ENCODE data around the gene CACNB3. TPM values are rescaled to one million over a fixed set of nuclear protein-coding genes. Genes with fewer than 3 reads are reported as not detected.

Gene CACNB3
- total and polyA plus RNA-seq, 2 of the 13 experiments (the other 11 are each of a cell fraction or from before 2014, with no cell fraction given): 0.29 to 0.54 TPM

- TF ChIP-seq HBP1 (CRISPR knock-in tag; IDR thresholded peaks at IDR 0.05; ENCODE audit: low read depth) (0 out of 2 replicates have a peak, but pooled peaks have one; percentile 55), TEAD3 (CRISPR knock-in tag; optimal IDR thresholded peaks at IDR 0.05; ENCODE audit: borderline replicate concordance) (no peak), ZNF83 (CRISPR knock-in tag; IDR thresholded peaks at IDR 0.05; ENCODE audit: borderline replicate concordance) (no peak; the same call in 1 of the 2 replicates), ZNF513 (CRISPR knock-in tag; conservative IDR thresholded peaks at IDR 0.05) (peak; percentile 82), ZBTB3 (CRISPR knock-in tag; IDR thresholded peaks at IDR 0.05; ENCODE audit: borderline replicate concordance, low read depth) (no peak), ZSCAN5A (CRISPR knock-in tag; IDR thresholded peaks at IDR 0.05; ENCODE audit: borderline replicate concordance) (peak; percentile 61; the same call in 1 of the 2 replicates), KAT8 (CRISPR knock-in tag; IDR thresholded peaks at IDR 0.05) (peak; percentile 93), ZNF878 (CRISPR knock-in tag; IDR thresholded peaks at IDR 0.05) (no peak), GTF2F1 (IDR thresholded peaks at IDR 0.05; ENCODE audit: low read length) (no peak), ZNF577 (CRISPR knock-in tag; IDR thresholded peaks at IDR 0.05; ENCODE audit: borderline replicate concordance, low read depth) (no peak), ZNF788 (CRISPR knock-in tag; IDR thresholded peaks at IDR 0.05; ENCODE audit: borderline replicate concordance) (no peak; the same call in 1 of the 2 replicates), PCBP2 (optimal IDR thresholded peaks at IDR 0.05; ENCODE audit: low read depth, low read length, poor library complexity, severe bottlenecking) (no peak), ZSCAN9 (CRISPR knock-in tag; IDR thresholded peaks at IDR 0.05; ENCODE audit: borderline replicate concordance) (no peak), TOE1 (CRISPR knock-in tag; IDR thresholded peaks at IDR 0.05) (no peak), CENPX (CRISPR knock-in tag; IDR thresholded peaks at IDR 0.05) (no peak), ZNF101 (CRISPR knock-in tag; IDR thresholded peaks at IDR 0.05; ENCODE audit: borderline replicate concordance, low read depth) (no peak), ZNF629 (CRISPR knock-in tag; conservative IDR thresholded peaks at IDR 0.05) (peak; percentile 96), SIX4 (CRISPR knock-in tag; IDR thresholded peaks at IDR 0.05) (no peak), ZBTB34 (CRISPR knock-in tag; IDR thresholded peaks at IDR 0.05) (peak; percentile 66; the same call in 1 of the 2 replicates), MLXIP (CRISPR knock-in tag; IDR thresholded peaks at IDR 0.05; ENCODE audit: borderline replicate concordance) (no peak)
Observed at GRCh38 chr12:48851883-48852733, 33.8 kb downstream of the CACNB3 start, which contains the start of gene DDX23 (continued).
